Effector memory CD8-positive, alpha-beta T cell (primary cell): Measurements from ENCODE around the gene RAPGEF3.
A peak's percentile ranks its signal among the peaks of the same experiment; 100 is the strongest.

ENCODE experiments used
- ATAC-seq: fragments of 150-1000 bp; cut with Tn5 transposase; replicated peaks from 2 replicates; pipeline ENCODE4 v1.10.0; 2021; ENCODE audit warnings: mild to moderate bottlenecking, moderate library complexity
- DNase-seq, 3 experiments: peaks; one replicate each; pipeline ENCODE4 v3.0.0; 2021
- H3K27ac Mint-ChIP-seq, 2 donors: one replicate each; pipeline ENCODE4 v1.8.0; 2022; ENCODE audit warnings: mild to moderate bottlenecking in 2 of 2, mixed read lengths in 2 of 2, moderate library complexity in 2 of 2
- H3K27me3 Mint-ChIP-seq, 2 donors: one replicate each; pipeline ENCODE4 v1.8.0; 2022; ENCODE audit warnings: mixed read lengths in 2 of 2
- H3K36me3 Mint-ChIP-seq: one replicate; pipeline ENCODE4 v1.8.0; 2022; ENCODE audit warnings: mild to moderate bottlenecking, moderate library complexity, mixed read lengths; ENCODE audit not compliant: insufficient read depth
- H3K4me1 Mint-ChIP-seq, 2 donors: one replicate each; pipeline ENCODE4 v1.8.0; 2022; ENCODE audit warnings: low read depth in 2 of 2, mixed read lengths in 2 of 2
- H3K4me3 Mint-ChIP-seq, 2 donors: one replicate each; pipeline ENCODE4 v1.8.0; 2022; ENCODE audit warnings: mild to moderate bottlenecking in 2 of 2, mixed read lengths in 2 of 2, moderate library complexity in 2 of 2
- H3K9me3 Mint-ChIP-seq, 2 donors: one replicate each; pipeline ENCODE4 v1.8.0; 2022; ENCODE audit warnings: mixed read lengths in 2 of 2

RAPGEF3 gene

DNA sequence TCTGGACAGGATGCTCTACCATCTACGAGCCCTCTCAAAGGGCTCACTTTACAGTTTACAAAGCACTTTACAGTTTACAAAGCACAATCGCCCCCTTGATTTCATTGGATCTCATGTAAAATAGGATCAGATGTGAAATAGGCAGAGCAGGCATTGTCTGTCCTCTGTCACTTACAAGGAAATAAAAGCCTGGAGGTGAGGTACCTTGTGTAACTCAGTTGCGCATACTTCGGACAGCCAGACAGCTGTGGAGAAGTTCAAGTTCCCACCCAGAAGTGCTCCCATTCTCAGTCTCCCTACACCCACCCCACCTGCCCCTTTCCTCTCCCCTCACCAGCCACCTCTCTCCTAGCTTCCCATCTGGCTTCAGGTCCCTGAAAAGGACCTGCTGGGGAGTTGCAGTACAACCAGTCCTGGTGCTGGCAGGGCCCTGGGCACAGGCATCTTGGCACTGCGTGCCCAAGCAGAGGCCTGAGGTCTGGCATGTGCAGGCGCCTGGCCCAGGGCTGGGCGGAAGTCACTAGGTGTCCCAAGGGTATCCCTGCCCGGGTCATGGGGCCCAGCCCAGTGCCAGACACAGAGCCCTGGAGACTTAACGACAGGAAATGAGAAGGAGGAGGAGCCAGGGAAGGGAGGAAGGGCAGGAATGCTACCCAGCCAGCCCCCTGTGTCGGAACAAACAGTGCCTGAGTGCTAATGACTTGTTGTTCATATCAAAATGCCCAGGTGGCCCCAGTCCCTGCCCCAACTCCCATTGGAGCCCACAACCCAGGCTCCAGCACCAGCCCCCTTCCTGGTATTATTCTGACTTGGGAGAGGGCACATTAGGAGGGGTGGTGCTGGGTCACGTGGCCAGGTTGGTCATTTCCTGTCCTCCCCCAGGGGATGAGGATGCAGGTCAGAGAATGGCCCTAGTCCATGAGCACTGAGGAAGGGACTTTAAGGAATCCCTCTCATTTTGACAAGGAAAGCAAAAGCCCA, 5.4 kb downstream of the RAPGEF3 start:
- Mint-ChIP-seq H3K9me3 (no peaks in the 10 kb centered on the region), H3K36me3 (no peaks in the 10 kb centered on the region), H3K27ac (no peak overlapping the region), H3K4me1 (peaks cover 17% of the 10 kb centered on the region in 2 donors), H3K27me3 (peaks cover 6 to 20% of the 10 kb centered on the region in 2 donors), H3K4me3 (no peak overlapping the region)
- DNase-seq (no peak), ATAC-seq (no peak)

DNA sequence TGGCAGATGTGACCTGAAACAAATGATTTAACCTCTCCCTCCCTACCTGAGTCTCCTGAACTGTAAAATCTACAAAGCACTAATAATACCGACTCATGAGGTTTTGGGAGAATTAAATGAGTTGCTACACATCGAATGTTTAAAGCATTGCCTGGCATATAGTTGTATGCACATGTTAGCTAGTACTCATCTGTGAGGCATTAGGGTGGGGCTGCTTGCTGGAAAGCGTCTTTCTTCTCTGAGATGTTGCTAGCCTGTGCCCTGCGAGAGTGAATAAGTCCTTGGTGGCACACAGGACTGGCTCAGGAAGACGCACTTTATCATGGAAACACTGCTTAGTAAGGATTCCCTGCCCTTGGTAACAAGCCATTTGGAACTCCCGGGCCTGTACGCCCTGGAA, 6.1 kb downstream of the RAPGEF3 start:
- Mint-ChIP-seq H3K36me3 (no peaks in the 10 kb centered on the region), H3K4me3 (no peak overlapping the region), H3K4me1 (peaks cover 14 to 15% of the 10 kb centered on the region in 2 donors), H3K27me3 (peaks cover 6 to 23% of the 10 kb centered on the region in 2 donors), H3K9me3 (no peaks in the 10 kb centered on the region), H3K27ac (no peak overlapping the region)
- no peak for DNase-seq
- ATAC-seq: no peak

DNA sequence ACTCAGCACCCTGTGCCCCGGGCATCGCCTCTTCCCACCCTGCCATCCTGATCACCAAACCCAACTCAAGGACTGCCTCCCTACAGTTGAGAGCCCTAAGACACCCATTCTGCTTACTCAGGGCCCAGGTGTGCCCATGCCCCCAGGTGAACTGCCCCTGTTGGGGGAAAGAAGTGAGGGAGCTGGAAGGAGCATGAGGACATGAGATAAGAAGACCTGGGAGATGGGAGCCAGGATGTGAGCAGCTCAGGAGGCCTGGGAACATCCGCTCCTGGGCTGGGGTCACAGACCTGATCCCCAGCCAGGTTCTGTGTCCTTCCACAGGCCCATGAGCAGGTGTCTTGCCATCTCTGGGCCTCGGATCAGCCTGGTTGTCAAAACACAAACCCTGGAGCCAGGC, 6.6 kb downstream of the RAPGEF3 start:
- no peak for DNase-seq
- Mint-ChIP-seq H3K4me3 (no peak overlapping the region), H3K27ac (no peak overlapping the region), H3K36me3 (no peaks in the 10 kb centered on the region), H3K9me3 (no peaks in the 10 kb centered on the region), H3K27me3 (peaks cover 8 to 23% of the 10 kb centered on the region in 2 donors), H3K4me1 (peaks cover 14 to 15% of the 10 kb centered on the region in 2 donors)
- ATAC-seq: no peak

DNA sequence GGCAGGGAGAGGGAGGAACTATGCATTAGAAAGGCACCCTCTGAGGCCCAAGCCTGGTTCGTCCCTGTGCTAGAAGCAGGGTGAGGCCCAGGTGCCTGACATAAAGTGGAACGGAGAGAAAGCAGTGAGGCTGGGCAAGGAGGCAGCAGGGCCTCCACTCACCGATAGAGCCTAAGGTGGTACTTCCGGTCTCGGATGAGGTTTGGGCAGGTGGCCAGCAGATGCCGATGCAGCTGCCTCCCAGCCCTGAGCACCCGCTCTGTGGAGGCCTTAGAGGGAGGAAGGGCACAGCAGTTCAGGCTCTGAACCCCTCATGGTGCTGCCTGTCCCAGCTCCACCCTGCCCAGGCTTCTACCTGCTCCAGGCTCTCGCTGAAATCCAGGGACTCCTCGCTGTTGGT, 7.1 kb downstream of the RAPGEF3 start:
- no peaks in the 10 kb centered on the region for H3K9me3 Mint-ChIP-seq
- H3K4me1 Mint-ChIP-seq: peaks cover 14 to 15% of the 10 kb centered on the region in 2 donors
- DNase-seq (no peak), ATAC-seq (no peak)
- H3K27me3 Mint-ChIP-seq: peaks cover 14 to 25% of the 10 kb centered on the region in 2 donors
- no peak overlapping the region for H3K4me3 Mint-ChIP-seq
- H3K36me3 Mint-ChIP-seq: no peaks in the 10 kb centered on the region
- H3K27ac Mint-ChIP-seq: no peak overlapping the region

DNA sequence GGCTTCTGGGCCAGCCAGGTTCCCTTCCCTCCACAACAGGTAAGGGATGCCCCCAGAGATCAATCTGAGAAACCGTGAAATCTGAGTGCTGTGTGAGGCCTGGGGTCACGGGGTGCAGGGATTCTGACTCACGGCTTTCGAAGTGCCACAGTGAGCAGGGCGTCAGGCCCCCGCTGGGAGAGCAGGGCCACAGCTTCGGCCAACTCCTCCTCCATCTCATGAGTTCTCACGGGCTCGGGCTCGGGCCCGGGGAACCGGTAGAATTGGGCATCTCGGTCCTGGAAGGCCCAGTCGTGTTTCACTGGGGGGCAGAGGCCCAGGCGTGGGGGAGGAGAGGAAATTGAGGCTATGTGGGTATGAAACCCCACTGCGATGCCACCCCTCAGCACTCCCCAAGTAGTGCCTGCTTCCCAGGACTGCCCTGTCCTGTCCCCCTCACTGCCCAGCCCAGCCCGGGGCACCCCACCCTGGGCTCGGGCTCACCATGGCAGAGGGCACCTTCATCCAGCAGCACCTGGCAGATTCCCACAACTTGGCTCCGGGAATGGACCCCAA, 7.7 kb downstream of the RAPGEF3 start:
- no peaks in the 10 kb centered on the region for H3K9me3 Mint-ChIP-seq
- ATAC-seq (no peak), DNase-seq (no peak)
- H3K4me3 Mint-ChIP-seq: no peak overlapping the region
- H3K4me1 Mint-ChIP-seq: peaks cover 12 to 13% of the 10 kb centered on the region in 2 donors
- H3K27ac Mint-ChIP-seq: no peak overlapping the region
- H3K27me3 Mint-ChIP-seq: peaks cover 18 to 31% of the 10 kb centered on the region in 2 donors
- no peaks in the 10 kb centered on the region for H3K36me3 Mint-ChIP-seq

DNA sequence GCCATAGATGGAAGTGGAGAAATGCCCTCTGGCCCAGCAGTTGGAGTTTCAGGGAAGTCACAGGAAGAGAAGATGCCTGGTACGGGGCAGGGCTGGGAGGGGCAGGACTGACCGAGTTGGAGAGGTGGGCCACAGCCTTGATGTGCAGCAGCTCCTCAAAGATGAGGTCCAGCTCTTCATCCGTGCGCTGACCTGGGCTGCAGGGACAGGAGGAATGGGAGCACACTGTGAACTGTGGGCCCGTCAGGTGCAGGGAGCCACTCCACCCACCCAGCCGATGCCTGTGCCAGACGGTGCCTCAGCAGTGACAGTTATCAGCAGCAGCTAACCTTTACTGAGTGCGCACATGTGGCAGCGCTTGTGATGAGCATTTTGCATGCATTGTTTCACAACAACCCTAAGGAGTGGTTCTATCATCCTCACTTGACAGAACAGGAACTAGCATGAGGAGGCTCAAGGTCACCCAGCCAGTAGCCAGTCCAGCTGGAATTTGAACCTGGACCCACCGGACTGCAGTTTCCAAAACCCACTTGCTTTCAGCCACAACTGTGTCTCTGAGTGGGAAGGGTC, 8.4 kb downstream of the RAPGEF3 start:
- Mint-ChIP-seq H3K9me3 (no peaks in the 10 kb centered on the region), H3K36me3 (no peaks in the 10 kb centered on the region), H3K27ac (no peak overlapping the region), H3K4me3 (no peak overlapping the region), H3K4me1 (peaks cover 5 to 6% of the 10 kb centered on the region in 2 donors), H3K27me3 (peaks cover 18 to 38% of the 10 kb centered on the region in 2 donors)
- ATAC-seq (no peak), DNase-seq (no peak)

DNA sequence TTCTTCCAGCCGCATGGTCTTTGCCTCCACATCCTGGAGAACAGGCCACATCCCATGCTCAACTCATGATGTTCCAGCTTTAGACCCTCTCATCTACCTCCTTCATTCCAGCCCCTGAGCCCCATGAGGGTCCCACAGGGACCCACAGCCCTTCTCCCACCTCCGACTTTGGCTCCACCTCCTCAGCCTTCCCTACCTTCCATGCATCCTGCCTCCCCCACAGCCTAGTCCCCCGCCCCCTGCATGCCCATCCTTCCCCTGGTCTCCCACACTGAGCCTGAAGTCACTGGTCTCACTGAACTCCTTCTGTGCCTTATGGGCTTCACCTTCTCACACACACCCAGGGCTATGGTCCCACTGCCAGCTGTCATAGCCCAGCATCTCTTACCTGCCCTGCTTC, 9.8 kb downstream of the RAPGEF3 start:
- DNase-seq (no peak), ATAC-seq (no peak)
- H3K27ac Mint-ChIP-seq: no peak overlapping the region
- H3K36me3 Mint-ChIP-seq: no peaks in the 10 kb centered on the region
- peaks cover 26 to 52% of the 10 kb centered on the region in 2 donors for H3K27me3 Mint-ChIP-seq
- H3K9me3 Mint-ChIP-seq: no peaks in the 10 kb centered on the region
- no peak overlapping the region for H3K4me3 Mint-ChIP-seq
- H3K4me1 Mint-ChIP-seq: peaks cover 0 to under 1% of the 10 kb centered on the region in 2 donors

DNA sequence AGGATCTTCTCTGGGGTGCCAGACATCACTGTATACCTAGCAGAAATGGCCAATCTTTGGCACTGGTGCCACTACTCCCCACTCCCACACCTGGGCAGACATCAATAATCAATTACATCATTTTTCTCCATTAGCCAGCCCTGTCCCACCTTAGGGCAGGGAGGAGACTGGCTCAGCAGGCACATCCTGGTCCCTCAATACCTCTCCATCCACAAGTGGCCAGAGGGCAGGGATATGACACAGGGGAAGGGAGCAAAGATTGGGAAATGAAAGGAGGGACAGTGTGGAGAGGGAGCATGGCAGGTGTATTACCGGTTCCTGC, 10.2 kb downstream of the RAPGEF3 start:
- DNase-seq: no peak
- ATAC-seq: no peak

DNA sequence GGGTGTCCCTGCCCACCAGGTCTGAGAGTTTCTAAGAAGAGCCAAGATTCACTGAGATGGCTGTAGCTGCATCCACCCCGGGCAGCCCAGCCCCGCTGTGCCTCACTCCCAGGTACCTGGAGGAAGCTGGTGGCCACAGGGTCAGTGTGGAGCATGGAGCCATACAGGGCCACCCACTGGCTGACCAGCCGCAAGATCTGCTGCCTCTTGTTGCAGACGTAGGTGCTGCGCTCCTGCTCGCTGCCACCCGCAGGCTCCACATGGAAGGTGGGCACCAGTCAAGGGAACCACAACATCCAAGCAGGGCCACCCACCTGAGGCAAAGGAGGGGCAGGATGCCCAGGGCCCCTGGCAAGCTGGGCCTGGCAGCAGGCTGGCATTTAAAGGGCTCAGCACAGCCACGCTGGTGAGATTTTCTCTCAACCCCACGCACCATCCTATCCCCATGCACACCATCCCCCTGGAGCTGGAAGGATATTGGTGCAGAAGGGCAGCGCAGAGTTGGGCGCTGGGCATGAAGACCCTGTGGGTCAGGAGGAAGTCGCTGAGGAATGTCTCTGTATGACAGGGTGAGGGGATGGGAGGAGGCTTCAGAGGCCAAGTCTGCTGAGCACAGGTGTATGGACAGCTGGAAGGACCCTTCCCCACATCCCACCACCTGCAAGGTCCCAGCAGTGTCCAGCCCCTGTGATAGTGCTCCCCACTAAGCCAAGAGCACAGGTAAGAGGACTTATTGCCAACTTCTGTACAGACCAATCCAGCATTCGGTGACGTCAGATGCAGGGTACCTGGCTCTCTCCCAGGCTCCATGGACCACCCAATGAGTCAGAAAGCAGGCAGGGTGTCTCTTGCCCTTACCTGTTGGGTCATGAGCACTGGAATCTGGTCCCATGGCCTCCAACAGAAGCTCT, 10.8 kb downstream of the RAPGEF3 start:
- no peak for ATAC-seq
- Mint-ChIP-seq H3K27me3 (peaks cover 35 to 61% of the 10 kb centered on the region in 2 donors), H3K27ac (no peak overlapping the region)

More for the DNA sequence above, 10.2 kb downstream of the RAPGEF3 start:
- H3K4me3 Mint-ChIP-seq: no peak overlapping the region
- H3K36me3 Mint-ChIP-seq: no peaks in the 10 kb centered on the region
- no peaks in the 10 kb centered on the region for H3K9me3 Mint-ChIP-seq
- no peak overlapping the region for H3K27ac Mint-ChIP-seq
- peaks cover 4% of the 10 kb centered on the region in 2 donors for H3K4me1 Mint-ChIP-seq
- peaks cover 31 to 56% of the 10 kb centered on the region in 2 donors for H3K27me3 Mint-ChIP-seq

DNA sequence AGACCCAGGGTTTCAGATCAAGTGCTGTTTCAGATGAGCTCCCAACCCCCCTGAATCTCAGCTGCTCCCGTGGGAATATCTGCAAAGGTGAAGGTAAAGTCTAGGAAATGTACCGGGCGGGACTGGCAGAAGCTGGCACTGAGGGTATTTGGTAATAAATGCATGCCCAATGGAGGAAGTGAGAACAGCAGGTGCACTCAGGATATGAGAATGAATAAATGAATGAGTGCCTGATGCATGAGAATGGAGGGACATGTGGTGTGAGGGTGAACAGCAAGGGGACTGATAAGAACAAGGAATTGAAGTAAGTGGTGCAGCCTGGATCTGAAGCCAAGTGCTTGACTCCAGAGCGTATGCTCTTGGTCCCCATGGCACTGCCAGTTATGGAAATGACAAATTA, 11.6 kb downstream of the RAPGEF3 start:
- no peak overlapping the region for H3K27ac Mint-ChIP-seq
- H3K9me3 Mint-ChIP-seq: no peaks in the 10 kb centered on the region
- no peak overlapping the region for H3K4me3 Mint-ChIP-seq
- no peak for ATAC-seq
- H3K4me1 Mint-ChIP-seq: peaks cover 8 to 11% of the 10 kb centered on the region in 2 donors
- no peaks in the 10 kb centered on the region for H3K36me3 Mint-ChIP-seq
- DNase-seq: no peak
- H3K27me3 Mint-ChIP-seq: peaks cover 35 to 61% of the 10 kb centered on the region in 2 donors

More for the DNA sequence above, 10.8 kb downstream of the RAPGEF3 start:
- peaks cover 4 to 7% of the 10 kb centered on the region in 2 donors for H3K4me1 Mint-ChIP-seq
- DNase-seq: no peak
- H3K9me3 Mint-ChIP-seq: no peaks in the 10 kb centered on the region
- H3K36me3 Mint-ChIP-seq: no peaks in the 10 kb centered on the region
- no peak overlapping the region for H3K4me3 Mint-ChIP-seq

DNA sequence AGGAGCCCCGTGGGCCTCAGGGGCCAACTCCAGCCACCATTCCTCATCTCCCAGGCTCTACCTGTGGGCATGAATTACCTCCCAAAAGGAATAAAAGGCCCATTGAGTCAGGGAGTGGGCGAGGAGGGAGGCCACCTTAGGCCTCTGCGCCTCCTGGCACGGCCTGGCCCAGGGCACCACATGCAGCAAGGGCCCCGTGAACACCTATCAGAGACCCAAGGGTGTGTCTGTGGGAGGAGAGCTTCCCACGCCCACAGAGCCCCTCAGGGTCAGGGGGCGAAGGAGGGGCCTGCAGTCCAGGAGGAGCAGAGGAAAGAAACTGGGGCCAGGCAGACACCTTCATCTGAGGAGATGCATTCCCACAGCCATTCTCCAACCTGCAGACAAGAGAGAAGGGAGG, 12.2 kb downstream of the RAPGEF3 start:
- DNase-seq: no peak
- Mint-ChIP-seq H3K36me3 (no peaks in the 10 kb centered on the region), H3K9me3 (no peaks in the 10 kb centered on the region), H3K27ac (peak overlapping the region; percentile 44 to 62), H3K4me3 (no peak overlapping the region), H3K27me3 (peaks cover 35 to 61% of the 10 kb centered on the region in 2 donors), H3K4me1 (peaks cover 9 to 12% of the 10 kb centered on the region in 2 donors)
- no peak for ATAC-seq

DNA sequence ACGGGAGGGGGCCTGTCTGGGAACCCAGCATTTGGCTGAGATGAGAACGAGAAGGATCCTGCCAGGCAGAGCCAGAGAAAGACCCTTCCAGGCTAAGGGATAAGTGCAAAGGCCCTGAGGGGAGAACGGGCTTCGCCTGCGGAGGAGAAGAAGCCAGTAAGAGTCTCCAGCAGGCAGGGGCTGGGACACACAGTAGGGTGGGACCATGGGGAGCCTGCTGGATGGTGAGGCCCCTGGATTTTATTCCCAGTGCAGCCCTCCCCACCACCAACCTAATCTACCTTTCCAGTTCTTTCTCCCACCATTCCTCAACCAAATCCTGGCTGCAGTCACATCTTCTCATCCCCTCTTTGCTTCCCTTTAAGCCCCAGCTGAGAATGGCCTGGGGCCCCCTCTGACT, 12.6 kb downstream of the RAPGEF3 start:
- Mint-ChIP-seq H3K4me1 (peaks cover 14 to 17% of the 10 kb centered on the region in 2 donors), H3K36me3 (no peaks in the 10 kb centered on the region), H3K27ac (peak overlapping the region in 1 of 2 donors; percentile 44), H3K9me3 (no peaks in the 10 kb centered on the region), H3K4me3 (no peak overlapping the region), H3K27me3 (peaks cover 35 to 61% of the 10 kb centered on the region in 2 donors)
- DNase-seq (no peak), ATAC-seq (no peak)

DNA sequence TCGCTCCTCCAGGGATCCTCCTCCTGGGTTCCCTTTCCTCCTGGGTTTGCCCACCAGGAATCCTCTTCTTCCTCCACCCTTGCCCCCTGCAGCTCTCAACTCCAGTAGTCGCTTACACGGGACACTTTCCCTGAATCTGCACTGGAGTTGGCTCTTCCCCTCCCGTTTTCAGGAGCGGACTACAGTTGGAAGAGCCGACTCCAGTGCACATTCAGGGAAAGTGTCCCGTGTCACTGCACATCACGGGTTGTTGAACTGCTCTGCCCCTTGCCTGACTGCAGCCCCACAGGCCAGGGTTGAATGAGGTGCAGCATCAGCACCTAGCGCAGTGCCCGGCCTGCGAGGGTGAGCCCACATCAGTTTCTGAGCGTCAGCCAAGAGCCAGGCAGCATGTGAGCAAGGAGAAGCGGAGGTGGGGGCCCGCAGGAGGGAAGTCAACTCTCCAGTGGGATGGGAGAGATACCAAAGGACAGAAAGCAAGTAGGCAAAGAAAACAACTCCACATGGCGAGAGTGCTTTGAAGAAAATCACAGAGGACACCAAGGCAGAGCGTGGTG, 13.1 kb downstream of the RAPGEF3 start:
- Mint-ChIP-seq H3K27ac (no peak overlapping the region), H3K4me1 (peaks cover 19 to 22% of the 10 kb centered on the region in 2 donors), H3K4me3 (no peak overlapping the region), H3K27me3 (peaks cover 35 to 61% of the 10 kb centered on the region in 2 donors), H3K36me3 (no peaks in the 10 kb centered on the region), H3K9me3 (no peaks in the 10 kb centered on the region)
- no peak for DNase-seq
- ATAC-seq: no peak
